ENCODE measurements around the gene TOP1.
A peak's percentile ranks its signal among the peaks of the same experiment; 100 is the strongest.

TOP1 gene

GRCh38 chr20:41171736-41172295 is 143.2 kb downstream of the TOP1 start:
- DNase-seq = no peak

- DNase-seq = no peak
These were observed 143.9 kb downstream of the TOP1 start for GRCh38 chr20:41172296-41173140.

- DNase-seq = peak; percentile 44
These were observed 144.6 kb downstream of the TOP1 start for GRCh38 chr20:41173161-41173721.

GRCh38 chr20:41173791-41174341 is 145.2 kb downstream of the TOP1 start:
- no peak for DNase-seq

All from activated effector memory CD4-positive, alpha-beta T cell treated with Interleukin-2 at 50 U/mL for 16 hours (primary cell).